BLaER1 treated with 17β-estradiol and CSF1 and Interleukin-3, amounts not matched to agents 10 nM and 100 nM (cell line): ENCODE results near the gene ZNF236.

Source experiments
- H3K27ac ChIP-seq, 11 experiments: shearing (Covaris generic); formaldehyde crosslinking; 2 replicates each; pipeline ENCODE4 v1.8.1; 2022
- H3K27me3 ChIP-seq, 11 experiments: shearing (Covaris generic); formaldehyde crosslinking; 2 replicates each; pipeline ENCODE4 v1.8.1; 2022
- H3K36me3 ChIP-seq, 11 experiments: shearing (Covaris generic); formaldehyde crosslinking; 2 replicates each; pipeline ENCODE4 v1.8.1; 2022
- H3K4me1 ChIP-seq, 10 experiments: shearing (Covaris generic); formaldehyde crosslinking; 2 replicates each; pipeline ENCODE4 v1.8.1; 2022
- H3K4me2 ChIP-seq, 11 experiments: shearing (Covaris generic); formaldehyde crosslinking; 2 replicates each; pipeline ENCODE4 v1.8.1; 2022
- H3K4me3 ChIP-seq, 10 experiments: shearing (Covaris generic); formaldehyde crosslinking; 2 replicates each; pipeline ENCODE4 v1.8.1; 2022
- H3K9ac ChIP-seq, 11 experiments: shearing (Covaris generic); formaldehyde crosslinking; 2 replicates each; pipeline ENCODE4 v1.8.1; 2022
- H3K9me3 ChIP-seq, 11 experiments: shearing (Covaris generic); formaldehyde crosslinking; replicated peaks in 1 of 11; 2 replicates each; pipeline ENCODE4 v1.8.1; 2022
- H4K20me1 ChIP-seq, 11 experiments: shearing (Covaris generic); formaldehyde crosslinking; 2 replicates each; pipeline ENCODE4 v1.8.1; 2022
- Cebpa-rat ChIP-seq, 11 experiments: shearing (Covaris generic); IDR thresholded peaks; 2 replicates each; pipeline ENCODE4 v1.8.1; 2022

Gene ZNF236

GRCh38 chr18:76824145-76824676, 1.9 kb downstream of the ZNF236 start:
- no peaks in the 10 kb centered on the region for H3K9me3 ChIP-seq
- no peak overlapping the region for H3K27ac ChIP-seq
- no peak overlapping the region for H3K9ac ChIP-seq
- peaks cover 0 to 53% (median 17%) of the 10 kb centered on the region in 11 experiments; a peak in 15 of 22 replicates for H4K20me1 ChIP-seq
- H3K4me2 ChIP-seq, result peak overlapping the region; percentile 71 to 94 (median 81)
- peaks cover 0 to 10% (median 6%) of the 10 kb centered on the region in 11 experiments; a peak in 8 of 22 replicates for H3K36me3 ChIP-seq
- peaks cover 26 to 40% (median 31%) of the 10 kb centered on the region in 10 experiments for H3K4me1 ChIP-seq
- H3K4me3 ChIP-seq, result peak overlapping the region in 1 of 10 experiments; percentile 84; a peak in 4 of 20 replicates
- H3K27me3 ChIP-seq, result no peaks in the 10 kb centered on the region
- no peak for TF ChIP-seq Cebpa-rat (IDR thresholded peaks at IDR 0.05)

GRCh38 chr18:76824754-76825153, 2.4 kb downstream of the ZNF236 start:
- 0 out of 22 replicates have a peak overlapping the region, but pooled peaks of 1 of the 11 experiments have one; percentile 26 for H3K9ac ChIP-seq
- peaks cover 0 to 11% (median 5%) of the 10 kb centered on the region in 11 experiments; a peak in 9 of 22 replicates for H3K36me3 ChIP-seq
- H3K9me3 ChIP-seq, result no peaks in the 10 kb centered on the region
- H3K4me3 ChIP-seq, result no peak overlapping the region
- H3K27ac ChIP-seq, result no peak overlapping the region
- H3K27me3 ChIP-seq, result no peaks in the 10 kb centered on the region
- peaks cover 26 to 35% (median 29%) of the 10 kb centered on the region in 10 experiments for H3K4me1 ChIP-seq
- TF ChIP-seq Cebpa-rat (IDR thresholded peaks at IDR 0.05), result no peak
- H3K4me2 ChIP-seq, result peak overlapping the region in 9 of 11 experiments; percentile 73 to 94 (median 81); a peak in 10 of 22 replicates
- peaks cover 0 to 58% (median 17%) of the 10 kb centered on the region in 11 experiments; a peak in 15 of 22 replicates for H4K20me1 ChIP-seq

DNA sequence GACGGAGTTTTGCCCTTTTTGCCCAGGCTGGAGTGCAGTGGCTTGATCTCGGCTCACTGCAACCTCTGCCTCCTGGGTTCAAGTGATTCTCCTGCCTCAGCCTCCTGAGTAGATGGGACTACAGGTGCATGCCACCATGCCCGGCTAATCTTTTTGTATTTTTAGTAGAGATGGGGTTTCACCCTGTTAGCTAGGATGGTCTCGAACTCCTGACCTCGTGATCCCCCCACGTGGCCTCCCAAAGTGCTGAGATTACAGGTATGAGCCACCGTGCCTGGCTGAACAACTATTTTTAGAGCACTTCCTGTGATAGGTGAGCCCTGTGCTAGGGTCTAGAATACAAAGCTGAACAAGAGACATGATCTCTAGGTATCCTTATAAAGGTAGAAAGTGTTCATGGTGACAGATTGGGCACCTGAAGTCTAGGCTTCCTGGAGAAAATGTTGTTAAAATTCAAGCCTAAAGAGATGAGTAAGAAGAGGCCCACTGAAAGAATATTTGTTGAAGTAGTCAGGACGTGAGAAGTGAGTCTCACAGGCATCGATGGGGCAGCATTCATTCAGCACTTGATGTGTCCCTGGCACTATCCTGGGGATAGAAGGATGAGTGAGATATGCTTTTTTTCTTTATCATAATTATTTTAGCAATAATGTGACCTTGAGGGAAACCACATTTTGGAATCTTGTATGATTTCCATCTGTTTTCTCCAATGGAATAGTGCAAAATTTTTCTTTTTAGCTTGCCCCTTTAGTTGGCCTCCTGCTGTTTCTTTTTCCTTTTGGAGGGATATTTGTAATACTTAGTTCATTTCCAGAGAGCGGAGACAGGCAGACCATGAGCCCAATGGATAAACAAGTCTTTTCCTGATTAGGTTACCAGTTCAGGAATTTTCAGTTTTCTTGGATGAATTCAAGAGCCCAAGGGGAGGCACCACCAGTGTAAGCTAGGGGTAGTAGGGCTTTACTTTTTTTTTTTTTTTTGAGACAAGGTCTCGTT, 5.1 kb downstream of the ZNF236 start:
- H3K9ac ChIP-seq, result no peak overlapping the region
- H3K4me1 ChIP-seq, result peaks cover 12 to 22% (median 17%) of the 10 kb centered on the region in 10 experiments
- peaks cover 0 to 14% (median 6%) of the 10 kb centered on the region in 11 experiments; a peak in 16 of 22 replicates for H3K9me3 ChIP-seq
- no peak overlapping the region for H3K4me2 ChIP-seq
- H3K36me3 ChIP-seq, result peaks cover 0 to 14% (median 5%) of the 10 kb centered on the region in 11 experiments; a peak in 14 of 22 replicates
- no peak overlapping the region for H3K4me3 ChIP-seq
- no peak for TF ChIP-seq Cebpa-rat (IDR thresholded peaks at IDR 0.05)
- H3K27ac ChIP-seq, result no peak overlapping the region
- no peaks in the 10 kb centered on the region for H3K27me3 ChIP-seq
- H4K20me1 ChIP-seq, result peaks cover 0 to 80% (median 22%) of the 10 kb centered on the region in 11 experiments; a peak in 15 of 22 replicates

DNA sequence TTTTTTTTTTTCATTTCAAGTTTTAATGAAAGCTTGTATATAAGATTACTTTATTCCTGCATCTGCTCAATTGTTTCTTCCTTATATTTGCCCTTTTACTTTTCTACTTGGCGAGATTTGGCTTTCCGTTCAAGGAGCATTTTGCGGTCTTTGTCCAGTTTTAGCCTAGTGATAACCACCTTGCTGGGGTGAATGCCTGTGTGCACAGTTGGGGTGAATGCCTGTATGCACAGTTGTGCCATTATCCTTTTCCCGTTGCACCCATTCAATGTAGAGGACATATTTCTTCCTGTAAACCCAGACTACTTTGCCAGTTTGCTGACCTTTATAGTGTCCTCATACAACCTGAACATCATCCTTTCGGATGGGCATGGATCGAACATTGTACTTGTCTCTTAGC, 12.0 kb downstream of the ZNF236 start:
- H3K4me3 ChIP-seq, result no peak overlapping the region

GRCh38 chr18:76835380-76835779, 13.0 kb downstream of the ZNF236 start:
- Histone ChIP-seq H3K9me3 (peaks cover 0 to 14% (median 7%) of the 10 kb centered on the region in 11 experiments; a peak in 16 of 22 replicates), H3K4me1 (no peaks in the 10 kb centered on the region), H3K9ac (no peak overlapping the region), H3K4me2 (no peak overlapping the region), H3K27me3 (no peaks in the 10 kb centered on the region), H3K27ac (no peak overlapping the region), H4K20me1 (peaks cover 3 to 64% (median 18%) of the 10 kb centered on the region in 11 experiments; a peak in 14 of 22 replicates), H3K36me3 (peaks cover 0 to 12% (median 5%) of the 10 kb centered on the region in 11 experiments; a peak in 13 of 22 replicates), H3K4me3 (no peak overlapping the region)
- no peak for TF ChIP-seq Cebpa-rat (IDR thresholded peaks at IDR 0.05)

More for the DNA sequence above, 12.0 kb downstream of the ZNF236 start:
- H3K4me2 ChIP-seq, result no peak overlapping the region
- TF ChIP-seq Cebpa-rat (IDR thresholded peaks at IDR 0.05), result no peak
- H3K4me1 ChIP-seq, result no peaks in the 10 kb centered on the region
- peaks cover 3 to 64% (median 25%) of the 10 kb centered on the region in 11 experiments; a peak in 14 of 22 replicates for H4K20me1 ChIP-seq
- H3K27me3 ChIP-seq, result no peaks in the 10 kb centered on the region
- H3K27ac ChIP-seq, result no peak overlapping the region
- peaks cover 0 to 14% (median 7%) of the 10 kb centered on the region in 11 experiments; a peak in 16 of 22 replicates for H3K9me3 ChIP-seq
- H3K9ac ChIP-seq, result no peak overlapping the region
- H3K36me3 ChIP-seq, result peaks cover 0 to 14% (median 5%) of the 10 kb centered on the region in 11 experiments; a peak in 14 of 22 replicates

- TF ChIP-seq Cebpa-rat (IDR thresholded peaks at IDR 0.05), result no peak
- Histone ChIP-seq H4K20me1 (peaks cover 3 to 68% (median 23%) of the 10 kb centered on the region in 11 experiments; a peak in 13 of 22 replicates), H3K36me3 (peaks cover 0 to 4% (median 2%) of the 10 kb centered on the region in 11 experiments; a peak in 11 of 22 replicates), H3K27ac (no peak overlapping the region), H3K4me3 (no peak overlapping the region), H3K4me2 (no peak overlapping the region), H3K9me3 (peaks cover 0 to 5% (median 2%) of the 10 kb centered on the region in 11 experiments; a peak in 12 of 22 replicates), H3K27me3 (no peaks in the 10 kb centered on the region), H3K4me1 (no peaks in the 10 kb centered on the region), H3K9ac (no peak overlapping the region)
These were observed 14.7 kb downstream of the ZNF236 start for GRCh38 chr18:76837071-76837470.

- no peaks in the 10 kb centered on the region for H3K36me3 ChIP-seq
- H4K20me1 ChIP-seq, result peaks cover 5 to 76% (median 33%) of the 10 kb centered on the region in 11 experiments; a peak in 14 of 22 replicates
- H3K4me2 ChIP-seq, result no peak overlapping the region
- TF ChIP-seq Cebpa-rat (IDR thresholded peaks at IDR 0.05), result no peak
- H3K4me3 ChIP-seq, result no peak overlapping the region
- H3K4me1 ChIP-seq, result no peaks in the 10 kb centered on the region
- H3K9ac ChIP-seq, result no peak overlapping the region
- H3K27me3 ChIP-seq, result no peaks in the 10 kb centered on the region
- H3K9me3 ChIP-seq, result no peaks in the 10 kb centered on the region
- no peak overlapping the region for H3K27ac ChIP-seq
These were observed 15.8 kb downstream of the ZNF236 start for GRCh38 chr18:76838182-76838581.

DNA sequence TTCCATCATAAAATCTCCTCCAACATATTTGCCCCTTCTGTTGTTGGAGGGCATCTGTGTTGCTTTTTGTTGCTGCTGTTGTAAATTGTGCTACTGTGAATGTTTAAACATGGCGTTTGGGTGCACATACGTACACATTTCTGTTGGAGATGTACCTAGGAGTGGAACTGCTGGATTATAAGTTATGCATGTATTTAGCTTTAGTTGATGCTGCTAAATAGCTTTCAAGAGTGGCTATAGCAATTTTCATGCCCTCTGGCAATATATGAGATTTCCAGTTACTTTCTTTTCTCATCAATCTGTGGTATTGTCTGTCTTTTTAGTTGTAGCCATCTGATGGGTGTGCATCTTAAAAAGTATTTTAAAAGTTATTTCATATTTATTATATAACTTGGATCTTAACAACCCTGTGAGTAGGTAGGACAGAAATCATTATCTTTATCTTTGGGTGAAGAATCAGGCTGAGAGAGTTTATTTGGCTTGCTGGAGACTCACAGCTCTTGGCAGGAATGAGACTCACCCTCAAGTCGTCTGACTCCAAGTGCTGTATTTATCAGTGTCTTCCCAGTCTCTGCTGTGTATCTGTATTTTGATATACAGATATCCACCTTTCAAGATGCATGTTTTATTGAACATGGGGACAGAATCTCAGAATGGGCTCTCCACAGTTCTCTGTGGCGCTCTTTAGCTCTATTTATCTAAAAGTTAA, 16.9 kb downstream of the ZNF236 start:
- Histone ChIP-seq H3K4me1 (no peaks in the 10 kb centered on the region), H3K4me3 (no peak overlapping the region), H3K36me3 (no peaks in the 10 kb centered on the region), H3K27ac (no peak overlapping the region), H3K27me3 (no peaks in the 10 kb centered on the region), H3K4me2 (no peak overlapping the region), H3K9me3 (no peaks in the 10 kb centered on the region), H4K20me1 (peaks cover 5 to 84% (median 38%) of the 10 kb centered on the region in 11 experiments; a peak in 14 of 22 replicates), H3K9ac (no peak overlapping the region)
- TF ChIP-seq Cebpa-rat (IDR thresholded peaks at IDR 0.05), result no peak
